RWPE2 (cell line): ENCODE results near the gene KRT1.
"Not testable (repeated sequence)": the region's sequence is repeated elsewhere in the genome, so short reads cannot be mapped to it uniquely, and the experiment has no call there.

ENCODE experiments used
- ATAC-seq: fragments of 200-7000 bp; cut with Tn5 transposase; 3 replicates; pipeline ENCODE4 v1.9.1; 2021; ENCODE audit warnings: low read depth
- DNase-seq: peaks from one replicate; pipeline ENCODE4 v3.0.0-alpha.2; 2020; ENCODE audit warnings: low spot score
- H3K27ac ChIP-seq: fragments of 450-650 bp; 2 replicates; pipeline ENCODE4 v1.5.1; 2017; ENCODE audit warnings: mild to moderate bottlenecking; ENCODE audit not compliant: poor library complexity, severe bottlenecking
- H3K27me3 ChIP-seq: fragments of 250-450 bp; sonication (Bioruptor Pico); 2 replicates; pipeline ENCODE4 v1.5.1; 2021; ENCODE audit warnings: mild to moderate bottlenecking, moderate library complexity; ENCODE audit not compliant: insufficient read depth, poor library complexity, severe bottlenecking
- H3K36me3 ChIP-seq: fragments of 250-450 bp; sonication (Bioruptor Pico); 2 replicates; pipeline ENCODE4 v1.5.1; 2020; ENCODE audit warnings: low read depth, mild to moderate bottlenecking, moderate library complexity
- H3K4me1 ChIP-seq: fragments of 250-450 bp; sonication (Bioruptor Pico); 2 replicates; pipeline ENCODE4 v1.5.1; 2021; ENCODE audit warnings: mild to moderate bottlenecking, moderate library complexity; ENCODE audit not compliant: insufficient read depth, poor library complexity, severe bottlenecking
- H3K4me3 ChIP-seq: fragments of 250-450 bp; sonication (Bioruptor Pico); 2 replicates; pipeline ENCODE4 v1.5.1; 2021; ENCODE audit warnings: mild to moderate bottlenecking, moderate library complexity; ENCODE audit not compliant: severe bottlenecking
- H3K9me3 ChIP-seq: fragments of 250-450 bp; sonication (Bioruptor Pico); 2 replicates; pipeline ENCODE4 v1.5.1; 2021; ENCODE audit warnings: mild to moderate bottlenecking, moderate library complexity; ENCODE audit not compliant: severe bottlenecking
- CTCF ChIP-seq: fragments of 450-650 bp; IDR thresholded peaks from one replicate; pipeline ENCODE4 v1.5.1; 2017; ENCODE audit warnings: mild to moderate bottlenecking, moderate library complexity; ENCODE audit not compliant: poor library complexity, severe bottlenecking

KRT1 gene

GRCh38 chr12:52715416-52715815 lies 35.2 kb upstream of the KRT1 start:
- no peaks in the 10 kb centered on the region for H3K4me1 ChIP-seq
- no peaks in the 10 kb centered on the region for H3K9me3 ChIP-seq
- H3K4me3 ChIP-seq = no peak overlapping the region
- H3K36me3 ChIP-seq = no peaks in the 10 kb centered on the region
- H3K27ac ChIP-seq = no peak overlapping the region
- TF ChIP-seq CTCF = no peak
- DNase-seq (no peak), ATAC-seq (no peak)
- peaks cover 8% of the 10 kb centered on the region for H3K27me3 ChIP-seq

GRCh38 chr12:52714887-52715281 lies 34.7 kb upstream of the KRT1 start:
- peaks cover 8% of the 10 kb centered on the region for H3K27me3 ChIP-seq
- ATAC-seq (no peak), DNase-seq (no peak)
- H3K36me3 ChIP-seq = no peaks in the 10 kb centered on the region
- no peak overlapping the region for H3K27ac ChIP-seq
- TF ChIP-seq CTCF = no peak
- no peak overlapping the region for H3K4me3 ChIP-seq
- no peaks in the 10 kb centered on the region for H3K4me1 ChIP-seq
- no peaks in the 10 kb centered on the region for H3K9me3 ChIP-seq

- Histone ChIP-seq H3K4me3 (no peak overlapping the region), H3K36me3 (no peaks in the 10 kb centered on the region), H3K9me3 (no peaks in the 10 kb centered on the region), H3K27me3 (peaks cover 8% of the 10 kb centered on the region), H3K27ac (no peak overlapping the region), H3K4me1 (no peaks in the 10 kb centered on the region)
- no peak for DNase-seq
- TF ChIP-seq CTCF = no peak
- ATAC-seq = no peak
Measured at GRCh38 chr12:52713960-52714886, 34.0 kb upstream of the KRT1 start.

- H3K27ac ChIP-seq, H3K4me3 ChIP-seq, H3K4me1 ChIP-seq, ATAC-seq, H3K27me3 ChIP-seq, H3K9me3 ChIP-seq, DNase-seq, H3K36me3 ChIP-seq: not testable (repeated sequence)
Measured at GRCh38 chr12:52712122-52712521, 31.9 kb upstream of the KRT1 start.

- DNase-seq = no peak
- no peak for ATAC-seq
- no peaks in the 10 kb centered on the region for H3K36me3 ChIP-seq
- no peak for TF ChIP-seq CTCF
- no peaks in the 10 kb centered on the region for H3K4me1 ChIP-seq
- H3K4me3 ChIP-seq = no peak overlapping the region
- H3K27ac ChIP-seq = no peak overlapping the region
- no peaks in the 10 kb centered on the region for H3K9me3 ChIP-seq
- peaks cover 8% of the 10 kb centered on the region for H3K27me3 ChIP-seq
Measured at GRCh38 chr12:52710730-52711129, 30.5 kb upstream of the KRT1 start.
